ENCODE results near the gene CNBP. TPM values are rescaled to one million over a fixed set of nuclear protein-coding genes. Genes with fewer than 3 reads are reported as not detected.

Gene CNBP
- total RNA-seq, 1 experiment from 2014 or later: 353 TPM

- TF ChIP-seq, protein P1, sequence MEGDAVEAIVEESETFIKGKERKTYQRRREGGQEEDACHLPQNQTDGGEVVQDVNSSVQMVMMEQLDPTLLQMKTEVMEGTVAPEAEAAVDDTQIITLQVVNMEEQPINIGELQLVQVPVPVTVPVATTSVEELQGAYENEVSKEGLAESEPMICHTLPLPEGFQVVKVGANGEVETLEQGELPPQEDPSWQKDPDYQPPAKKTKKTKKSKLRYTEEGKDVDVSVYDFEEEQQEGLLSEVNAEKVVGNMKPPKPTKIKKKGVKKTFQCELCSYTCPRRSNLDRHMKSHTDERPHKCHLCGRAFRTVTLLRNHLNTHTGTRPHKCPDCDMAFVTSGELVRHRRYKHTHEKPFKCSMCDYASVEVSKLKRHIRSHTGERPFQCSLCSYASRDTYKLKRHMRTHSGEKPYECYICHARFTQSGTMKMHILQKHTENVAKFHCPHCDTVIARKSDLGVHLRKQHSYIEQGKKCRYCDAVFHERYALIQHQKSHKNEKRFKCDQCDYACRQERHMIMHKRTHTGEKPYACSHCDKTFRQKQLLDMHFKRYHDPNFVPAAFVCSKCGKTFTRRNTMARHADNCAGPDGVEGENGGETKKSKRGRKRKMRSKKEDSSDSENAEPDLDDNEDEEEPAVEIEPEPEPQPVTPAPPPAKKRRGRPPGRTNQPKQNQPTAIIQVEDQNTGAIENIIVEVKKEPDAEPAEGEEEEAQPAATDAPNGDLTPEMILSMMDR (IDR thresholded peaks at IDR 0.05 in 2 of 3, conservative IDR thresholded peaks at IDR 0.05 in 1 of 3; ENCODE audit: borderline replicate concordance in 1 of 3, insufficient read depth in 1 of 3, low read depth in 2 of 3, low read length in 2 of 3): no peak
- TF ChIP-seq, protein P2, sequence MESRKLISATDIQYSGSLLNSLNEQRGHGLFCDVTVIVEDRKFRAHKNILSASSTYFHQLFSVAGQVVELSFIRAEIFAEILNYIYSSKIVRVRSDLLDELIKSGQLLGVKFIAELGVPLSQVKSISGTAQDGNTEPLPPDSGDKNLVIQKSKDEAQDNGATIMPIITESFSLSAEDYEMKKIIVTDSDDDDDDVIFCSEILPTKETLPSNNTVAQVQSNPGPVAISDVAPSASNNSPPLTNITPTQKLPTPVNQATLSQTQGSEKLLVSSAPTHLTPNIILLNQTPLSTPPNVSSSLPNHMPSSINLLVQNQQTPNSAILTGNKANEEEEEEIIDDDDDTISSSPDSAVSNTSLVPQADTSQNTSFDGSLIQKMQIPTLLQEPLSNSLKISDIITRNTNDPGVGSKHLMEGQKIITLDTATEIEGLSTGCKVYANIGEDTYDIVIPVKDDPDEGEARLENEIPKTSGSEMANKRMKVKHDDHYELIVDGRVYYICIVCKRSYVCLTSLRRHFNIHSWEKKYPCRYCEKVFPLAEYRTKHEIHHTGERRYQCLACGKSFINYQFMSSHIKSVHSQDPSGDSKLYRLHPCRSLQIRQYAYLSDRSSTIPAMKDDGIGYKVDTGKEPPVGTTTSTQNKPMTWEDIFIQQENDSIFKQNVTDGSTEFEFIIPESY (IDR thresholded peaks at IDR 0.05; ENCODE audit: extremely low read depth, insufficient replicate concordance, low read length): no peak
- TF ChIP-seq POLR2A (IDR thresholded peaks at IDR 0.05; ENCODE audit: borderline replicate concordance, extremely low read depth, insufficient read depth, insufficient read length): no peak
These were observed 631 bp upstream of the CNBP start (continued) for GRCh38 chr3:129184396-129184657.

GRCh38 chr3:129182390-129183185 lies 1.1 kb downstream of the CNBP start:
- DNase-seq (ENCODE audit: low read depth, low spot score) (no peak), ATAC-seq (no peak)
- Histone ChIP-seq H3K36me3 (ENCODE audit: control insufficient read depth in 1 of 2, insufficient read depth in 2 of 2, low read length in 2 of 2) (peaks cover 14 to 17% of the 10 kb centered on the region in 2 experiments), H4K20me1 (ENCODE audit: insufficient read depth) (peaks cover 30% of the 10 kb centered on the region), H3K9me2 (ENCODE audit: insufficient read depth) (no peaks in the 10 kb centered on the region), H3K4me1 (ENCODE audit: control insufficient read depth in 1 of 2, insufficient read depth in 2 of 2, low read length in 2 of 2) (peaks cover 7 to 32% of the 10 kb centered on the region in 2 experiments), H3K9ac (ENCODE audit: low read length) (peak overlapping the region; percentile 100), H3K27me3 (ENCODE audit: insufficient read depth, low read length) (no peaks in the 10 kb centered on the region), H3K4me3 (replicated peaks in 1 of 2; ENCODE audit: low read depth in 1 of 2, low read length in 2 of 2) (peak overlapping the region; percentile 73 to 99), H3K27ac (ENCODE audit: low read depth, low read length) (peak overlapping the region; percentile 99), H2AFZ (ENCODE audit: low read depth, low read length, poor library complexity, severe bottlenecking) (no peak overlapping the region), H3K4me2 (ENCODE audit: low read length) (peak overlapping the region; percentile 84), H3K79me2 (ENCODE audit: insufficient read depth, low read length) (peaks cover 84% of the 10 kb centered on the region), H3K9me3 (ENCODE audit: control insufficient read depth in 1 of 2, insufficient read depth in 1 of 2, low read depth in 1 of 2, low read length in 2 of 2) (no peaks in the 10 kb centered on the region)
- POLR2A ChIA-PET: interaction anchor here (1.5 to 2.2 kb wide), 3 partner anchors 20 to 63 kb away, joined by 5 to 12 read pairs (median 7); no protein-coding TSS in a partner anchor
- TSS peak; percentile 45 for BruUV-seq (replicated peaks)
- CTCF ChIA-PET: interaction anchor here (1.3 kb wide), 1 partner anchor 20 kb away, joined by 3 read pairs; no protein-coding TSS in a partner anchor
- RAD21 ChIA-PET (ENCODE audit: low non-redundant PET in 1 of 2, low total read pairs in 2 of 2, uncharacterized antibody in 2 of 2, unreplicated experiment in 2 of 2): no interaction called here
- intact Hi-C loops (cut with micrococcal nuclease): loop anchor here (2.0 to 5.0 kb wide), 2 partner anchors 45 to 62 kb away; no protein-coding TSS in a partner anchor
- TF ChIP-seq SRF (IDR thresholded peaks at IDR 0.05; ENCODE audit: low read depth) (no peak), CEBPB (IDR thresholded peaks at IDR 0.05; ENCODE audit: low read depth) (no peak), ZFX (IDR thresholded peaks at IDR 0.05) (no peak), FOSL1 (IDR thresholded peaks at IDR 0.05; ENCODE audit: low read depth) (no peak), SP1 (IDR thresholded peaks at IDR 0.05; ENCODE audit: low read depth) (no peak), CBX3 (IDR thresholded peaks at IDR 0.05; ENCODE audit: low read depth) (no peak), ZNF274 (IDR thresholded peaks at IDR 0.05; ENCODE audit: low read depth, low read length) (no peak), YY1 (IDR thresholded peaks at IDR 0.05; ENCODE audit: extremely low read depth, insufficient replicate concordance, low read depth, low read length) (no peak)
- TF ChIP-seq, protein P3, sequence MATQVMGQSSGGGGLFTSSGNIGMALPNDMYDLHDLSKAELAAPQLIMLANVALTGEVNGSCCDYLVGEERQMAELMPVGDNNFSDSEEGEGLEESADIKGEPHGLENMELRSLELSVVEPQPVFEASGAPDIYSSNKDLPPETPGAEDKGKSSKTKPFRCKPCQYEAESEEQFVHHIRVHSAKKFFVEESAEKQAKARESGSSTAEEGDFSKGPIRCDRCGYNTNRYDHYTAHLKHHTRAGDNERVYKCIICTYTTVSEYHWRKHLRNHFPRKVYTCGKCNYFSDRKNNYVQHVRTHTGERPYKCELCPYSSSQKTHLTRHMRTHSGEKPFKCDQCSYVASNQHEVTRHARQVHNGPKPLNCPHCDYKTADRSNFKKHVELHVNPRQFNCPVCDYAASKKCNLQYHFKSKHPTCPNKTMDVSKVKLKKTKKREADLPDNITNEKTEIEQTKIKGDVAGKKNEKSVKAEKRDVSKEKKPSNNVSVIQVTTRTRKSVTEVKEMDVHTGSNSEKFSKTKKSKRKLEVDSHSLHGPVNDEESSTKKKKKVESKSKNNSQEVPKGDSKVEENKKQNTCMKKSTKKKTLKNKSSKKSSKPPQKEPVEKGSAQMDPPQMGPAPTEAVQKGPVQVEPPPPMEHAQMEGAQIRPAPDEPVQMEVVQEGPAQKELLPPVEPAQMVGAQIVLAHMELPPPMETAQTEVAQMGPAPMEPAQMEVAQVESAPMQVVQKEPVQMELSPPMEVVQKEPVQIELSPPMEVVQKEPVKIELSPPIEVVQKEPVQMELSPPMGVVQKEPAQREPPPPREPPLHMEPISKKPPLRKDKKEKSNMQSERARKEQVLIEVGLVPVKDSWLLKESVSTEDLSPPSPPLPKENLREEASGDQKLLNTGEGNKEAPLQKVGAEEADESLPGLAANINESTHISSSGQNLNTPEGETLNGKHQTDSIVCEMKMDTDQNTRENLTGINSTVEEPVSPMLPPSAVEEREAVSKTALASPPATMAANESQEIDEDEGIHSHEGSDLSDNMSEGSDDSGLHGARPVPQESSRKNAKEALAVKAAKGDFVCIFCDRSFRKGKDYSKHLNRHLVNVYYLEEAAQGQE (IDR thresholded peaks at IDR 0.05; ENCODE audit: low read depth): no peak
- TF ChIP-seq, protein P1 (IDR thresholded peaks at IDR 0.05 in 2 of 3, conservative IDR thresholded peaks at IDR 0.05 in 1 of 3; ENCODE audit: borderline replicate concordance in 1 of 3, insufficient read depth in 1 of 3, low read depth in 2 of 3, low read length in 2 of 3): no peak
